Body of pancreas (tissue), 4 donors: ENCODE results near the gene WNT3A.

Source experiments
- CTCF ChIP-seq, 7 experiments: fragments of 450-650 bp in 4 of 7; fragments of 200-600 bp in 3 of 7; sonication (generic) in 3 of 7; IDR thresholded peaks; one replicate each; pipeline ENCODE4 v1.5.1; 2016 to 2019; ENCODE audit warnings: antibody characterized with exemption in 7 of 7
- POLR2A ChIP-seq, 3 donors: fragments of 450-650 bp; IDR thresholded peaks; one replicate each; pipeline ENCODE4 v1.6.1; 2016; ENCODE audit warnings: antibody characterized with exemption in 3 of 3, mild to moderate bottlenecking in 2 of 3

- TF ChIP-seq CTCF (IDR thresholded peaks at IDR 0.05) = no peak
- TF ChIP-seq POLR2A (IDR thresholded peaks at IDR 0.05) = no peak
Observed at GRCh38 chr1:228039006-228039903, 32.5 kb downstream of the WNT3A start.
